ENCODE results near the gene LARGE1. TPM values are rescaled to one million over a fixed set of nuclear protein-coding genes. Genes with fewer than 3 reads are reported as not detected.

Gene LARGE1
- total RNA-seq, 1 experiment from 2014 or later, result 5.8 TPM

GRCh38 chr22:33914699-33915098 lies 5.6 kb downstream of the LARGE1 start:
- no peaks in the 10 kb centered on the region for H3K4me1 ChIP-seq
- intact Hi-C loops (cut with micrococcal nuclease; ENCODE audit: unreplicated experiment), result no loop called here

GRCh38 chr22:33914131-33914530 lies 6.1 kb downstream of the LARGE1 start:
- H3K36me3 ChIP-seq (ENCODE audit: control insufficient read depth, insufficient read depth, low read length), result no peaks in the 10 kb centered on the region
- no TSS peak for BruUV-seq (replicated peaks)
- CTCF ChIA-PET, result no interaction called here
- intact Hi-C loops (cut with micrococcal nuclease; ENCODE audit: unreplicated experiment), result no loop called here
- H3K4me3 Mint-ChIP-seq (ENCODE audit: unreplicated experiment), result no peak overlapping the region
- H3K4me3 ChIP-seq (ENCODE audit: low read depth, low read length), result no peak overlapping the region
- H3K27ac Mint-ChIP-seq (ENCODE audit: unreplicated experiment), result no peak overlapping the region
- POLR2A ChIA-PET, result no interaction called here
- no peaks in the 10 kb centered on the region for H3K4me1 ChIP-seq
- H3K9me3 Mint-ChIP-seq (ENCODE audit: unreplicated experiment), result no peaks in the 10 kb centered on the region
- no peaks in the 10 kb centered on the region for H3K27me3 ChIP-seq (replicated peaks; ENCODE audit: control insufficient read depth, insufficient read depth, low read length)
- H3K4me1 Mint-ChIP-seq (ENCODE audit: low read depth, unreplicated experiment), result no peaks in the 10 kb centered on the region
- peaks cover 11% of the 10 kb centered on the region for H3K27me3 Mint-ChIP-seq (ENCODE audit: insufficient read depth, unreplicated experiment)
- H3K36me3 Mint-ChIP-seq (ENCODE audit: insufficient read depth, unreplicated experiment), result no peaks in the 10 kb centered on the region
- no peak for DNase-seq
- TF ChIP-seq, protein P1, sequence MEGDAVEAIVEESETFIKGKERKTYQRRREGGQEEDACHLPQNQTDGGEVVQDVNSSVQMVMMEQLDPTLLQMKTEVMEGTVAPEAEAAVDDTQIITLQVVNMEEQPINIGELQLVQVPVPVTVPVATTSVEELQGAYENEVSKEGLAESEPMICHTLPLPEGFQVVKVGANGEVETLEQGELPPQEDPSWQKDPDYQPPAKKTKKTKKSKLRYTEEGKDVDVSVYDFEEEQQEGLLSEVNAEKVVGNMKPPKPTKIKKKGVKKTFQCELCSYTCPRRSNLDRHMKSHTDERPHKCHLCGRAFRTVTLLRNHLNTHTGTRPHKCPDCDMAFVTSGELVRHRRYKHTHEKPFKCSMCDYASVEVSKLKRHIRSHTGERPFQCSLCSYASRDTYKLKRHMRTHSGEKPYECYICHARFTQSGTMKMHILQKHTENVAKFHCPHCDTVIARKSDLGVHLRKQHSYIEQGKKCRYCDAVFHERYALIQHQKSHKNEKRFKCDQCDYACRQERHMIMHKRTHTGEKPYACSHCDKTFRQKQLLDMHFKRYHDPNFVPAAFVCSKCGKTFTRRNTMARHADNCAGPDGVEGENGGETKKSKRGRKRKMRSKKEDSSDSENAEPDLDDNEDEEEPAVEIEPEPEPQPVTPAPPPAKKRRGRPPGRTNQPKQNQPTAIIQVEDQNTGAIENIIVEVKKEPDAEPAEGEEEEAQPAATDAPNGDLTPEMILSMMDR (IDR thresholded peaks at IDR 0.05; ENCODE audit: insufficient read depth in 1 of 2, low read depth in 1 of 2, low read length in 1 of 2, severe bottlenecking in 1 of 2, unreplicated experiment in 1 of 2), result no peak
- H3K9me3 ChIP-seq, result no peaks in the 10 kb centered on the region

More at GRCh38 chr22:33914699-33915098, 5.6 kb downstream of the LARGE1 start:
- Mint-ChIP-seq H3K9me3 (ENCODE audit: unreplicated experiment) (no peaks in the 10 kb centered on the region), H3K27me3 (ENCODE audit: insufficient read depth, unreplicated experiment) (peaks cover 13% of the 10 kb centered on the region), H3K4me1 (ENCODE audit: low read depth, unreplicated experiment) (no peaks in the 10 kb centered on the region), H3K27ac (ENCODE audit: unreplicated experiment) (no peak overlapping the region), H3K4me3 (ENCODE audit: unreplicated experiment) (no peak overlapping the region), H3K36me3 (ENCODE audit: insufficient read depth, unreplicated experiment) (no peaks in the 10 kb centered on the region)
- CTCF ChIA-PET, result no interaction called here
- BruUV-seq (replicated peaks), result no TSS peak
- no peaks in the 10 kb centered on the region for H3K36me3 ChIP-seq (ENCODE audit: control insufficient read depth, insufficient read depth, low read length)
- POLR2A ChIA-PET, result no interaction called here
- TF ChIP-seq, protein P1 (IDR thresholded peaks at IDR 0.05; ENCODE audit: insufficient read depth in 1 of 2, low read depth in 1 of 2, low read length in 1 of 2, severe bottlenecking in 1 of 2, unreplicated experiment in 1 of 2), result no peak
- no peak for DNase-seq
- H3K27me3 ChIP-seq (replicated peaks; ENCODE audit: control insufficient read depth, insufficient read depth, low read length), result no peaks in the 10 kb centered on the region
- no peak overlapping the region for H3K4me3 ChIP-seq (ENCODE audit: low read depth, low read length)
- H3K9me3 ChIP-seq, result no peaks in the 10 kb centered on the region

- no peaks in the 10 kb centered on the region for H3K9me3 Mint-ChIP-seq (ENCODE audit: unreplicated experiment)
- H3K36me3 Mint-ChIP-seq (ENCODE audit: insufficient read depth, unreplicated experiment), result no peaks in the 10 kb centered on the region
- ChIA-PET CTCF (no interaction called here), POLR2A (no interaction called here)
- TF ChIP-seq, protein P1 (IDR thresholded peaks at IDR 0.05; ENCODE audit: insufficient read depth in 1 of 2, low read depth in 1 of 2, low read length in 1 of 2, severe bottlenecking in 1 of 2, unreplicated experiment in 1 of 2), result no peak
- Histone ChIP-seq H3K4me1 (no peaks in the 10 kb centered on the region), H3K4me3 (ENCODE audit: low read depth, low read length) (no peak overlapping the region), H3K36me3 (ENCODE audit: control insufficient read depth, insufficient read depth, low read length) (no peaks in the 10 kb centered on the region), H3K9me3 (no peaks in the 10 kb centered on the region), H3K27me3 (replicated peaks; ENCODE audit: control insufficient read depth, insufficient read depth, low read length) (no peaks in the 10 kb centered on the region)
- no peak overlapping the region for H3K4me3 Mint-ChIP-seq (ENCODE audit: unreplicated experiment)
- intact Hi-C loops (cut with micrococcal nuclease; ENCODE audit: unreplicated experiment), result no loop called here
- no TSS peak for BruUV-seq (replicated peaks)
- no peak overlapping the region for H3K27ac Mint-ChIP-seq (ENCODE audit: unreplicated experiment)
- H3K27me3 Mint-ChIP-seq (ENCODE audit: insufficient read depth, unreplicated experiment), result peaks cover 3% of the 10 kb centered on the region
- no peaks in the 10 kb centered on the region for H3K4me1 Mint-ChIP-seq (ENCODE audit: low read depth, unreplicated experiment)
- DNase-seq, result no peak
Measured at GRCh38 chr22:33913188-33913587, 7.1 kb downstream of the LARGE1 start.
